GM12801 (cell line): ENCODE data around the gene RHBG.

Experiments
- TF ChIP-seq, protein P1 (sequence below): IDR thresholded peaks from one replicate; pipeline ENCODE4 v1.5.1; 2011; ENCODE audit warnings: control low read depth; ENCODE audit not compliant: insufficient read length; ENCODE audit errors: extremely low read depth

Gene RHBG

DNA sequence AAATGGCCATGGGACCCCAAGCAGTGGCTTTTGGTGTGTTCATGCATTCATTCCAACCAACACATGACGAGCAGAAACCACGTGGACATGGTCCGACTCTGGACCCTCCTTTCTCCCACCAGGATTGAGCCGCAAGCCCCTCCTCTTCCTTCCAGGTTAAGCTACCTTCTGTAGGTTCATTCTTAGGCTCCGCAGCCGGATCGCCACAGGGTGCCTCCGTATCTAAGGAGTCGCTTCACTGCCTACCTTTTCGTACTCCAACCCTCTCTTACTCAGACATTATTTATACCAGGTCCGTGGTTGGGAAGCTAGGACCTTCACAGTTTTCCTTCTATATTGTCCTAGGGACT is 63.6 kb downstream of the RHBG start:
- TF ChIP-seq, protein P1, sequence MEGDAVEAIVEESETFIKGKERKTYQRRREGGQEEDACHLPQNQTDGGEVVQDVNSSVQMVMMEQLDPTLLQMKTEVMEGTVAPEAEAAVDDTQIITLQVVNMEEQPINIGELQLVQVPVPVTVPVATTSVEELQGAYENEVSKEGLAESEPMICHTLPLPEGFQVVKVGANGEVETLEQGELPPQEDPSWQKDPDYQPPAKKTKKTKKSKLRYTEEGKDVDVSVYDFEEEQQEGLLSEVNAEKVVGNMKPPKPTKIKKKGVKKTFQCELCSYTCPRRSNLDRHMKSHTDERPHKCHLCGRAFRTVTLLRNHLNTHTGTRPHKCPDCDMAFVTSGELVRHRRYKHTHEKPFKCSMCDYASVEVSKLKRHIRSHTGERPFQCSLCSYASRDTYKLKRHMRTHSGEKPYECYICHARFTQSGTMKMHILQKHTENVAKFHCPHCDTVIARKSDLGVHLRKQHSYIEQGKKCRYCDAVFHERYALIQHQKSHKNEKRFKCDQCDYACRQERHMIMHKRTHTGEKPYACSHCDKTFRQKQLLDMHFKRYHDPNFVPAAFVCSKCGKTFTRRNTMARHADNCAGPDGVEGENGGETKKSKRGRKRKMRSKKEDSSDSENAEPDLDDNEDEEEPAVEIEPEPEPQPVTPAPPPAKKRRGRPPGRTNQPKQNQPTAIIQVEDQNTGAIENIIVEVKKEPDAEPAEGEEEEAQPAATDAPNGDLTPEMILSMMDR, result no peak

DNA sequence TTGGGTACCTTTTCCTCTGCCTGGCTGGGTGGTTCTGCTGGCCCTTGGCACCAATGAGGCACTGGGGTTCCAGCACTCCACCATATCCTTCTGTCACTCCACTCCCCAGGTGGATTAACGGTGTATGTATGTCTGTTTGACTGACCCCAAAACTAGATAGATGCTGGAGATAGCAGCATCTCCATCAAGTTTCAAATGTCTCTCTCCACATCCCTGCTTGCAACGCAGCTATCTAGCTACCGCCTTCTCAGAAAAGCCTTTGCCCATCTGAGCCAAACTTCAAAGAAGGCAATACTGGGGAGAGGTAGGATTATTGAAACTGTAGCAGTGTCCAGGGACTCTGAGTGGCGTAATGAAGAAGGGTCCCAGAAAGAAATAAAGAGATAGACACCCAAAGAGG is 64.0 kb downstream of the RHBG start:
- TF ChIP-seq, protein P1, result no peak

DNA sequence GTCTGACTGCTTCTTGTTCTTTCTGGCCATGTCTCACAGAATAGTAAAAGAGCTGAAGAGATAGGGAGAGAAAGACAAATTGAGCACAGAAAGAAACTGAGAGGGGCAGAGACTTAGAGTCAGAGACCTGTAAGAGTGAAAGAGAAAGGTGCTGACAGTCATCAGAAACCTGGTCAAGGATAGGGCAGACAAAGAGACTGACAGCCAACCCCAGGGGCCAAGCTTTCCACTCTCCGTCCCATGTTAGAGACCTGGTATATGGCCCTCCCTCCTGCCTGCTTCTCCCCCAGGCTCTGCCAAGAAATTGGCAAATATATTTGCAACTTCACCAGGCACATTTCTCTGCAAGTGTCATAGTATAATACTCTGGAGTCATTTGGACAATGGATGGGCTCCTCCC is 64.6 kb downstream of the RHBG start:
- TF ChIP-seq, protein P1, result no peak
